Erythroblast (primary cell): Measurements from ENCODE around the gene MGAT5B.

Experiments used
- GATA1 ChIP-seq: IDR thresholded peaks from 2 replicates; pipeline ENCODE4 v1.6.1; 2011; ENCODE audit warnings: low read depth, mild to moderate bottlenecking, control low read depth, low read length, moderate library complexity
- POLR2A ChIP-seq: IDR thresholded peaks from 2 replicates; pipeline ENCODE4 v1.6.1; 2011; ENCODE audit warnings: mild to moderate bottlenecking, low read length

- TF ChIP-seq POLR2A (no peak), GATA1 (no peak)
Observed at GRCh38 chr17:76893623-76894334, 25.6 kb downstream of the MGAT5B start.
